ENCODE results near the gene GTF2A2. TPM values are rescaled to one million over a fixed set of nuclear protein-coding genes. Genes with fewer than 3 reads are reported as not detected.
A peak's percentile ranks its signal among the peaks of the same experiment; 100 is the strongest.

The GTF2A2 gene
- polyA plus RNA-seq, 1 experiment: 10.8 TPM

DNA sequence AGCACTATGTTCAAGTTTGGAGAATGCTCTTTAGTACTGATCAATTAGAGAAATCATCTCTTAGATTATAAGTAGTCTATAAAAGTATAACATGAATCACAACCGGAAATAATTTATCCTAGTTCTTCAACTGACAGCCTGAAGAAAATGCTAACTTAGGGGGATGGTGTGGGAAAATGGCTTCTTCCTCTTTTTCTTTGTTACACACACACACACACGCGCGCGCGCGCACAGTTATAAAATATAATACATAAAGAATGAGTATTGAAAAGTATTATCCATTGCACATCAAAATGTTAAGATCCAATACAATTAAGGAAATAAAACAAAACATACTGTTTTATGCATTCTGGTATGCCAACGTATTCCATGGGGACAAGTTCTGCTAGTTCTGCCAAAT is 11.2 kb upstream of the GTF2A2 start:
- peaks cover 8% of the 10 kb centered on the region for H3K36me3 ChIP-seq (ENCODE audit: control insufficient read depth, insufficient read depth, low read length)
- ChIA-PET CTCF (no interaction called here), POLR2A (no interaction called here)
- TF ChIP-seq, protein P1, sequence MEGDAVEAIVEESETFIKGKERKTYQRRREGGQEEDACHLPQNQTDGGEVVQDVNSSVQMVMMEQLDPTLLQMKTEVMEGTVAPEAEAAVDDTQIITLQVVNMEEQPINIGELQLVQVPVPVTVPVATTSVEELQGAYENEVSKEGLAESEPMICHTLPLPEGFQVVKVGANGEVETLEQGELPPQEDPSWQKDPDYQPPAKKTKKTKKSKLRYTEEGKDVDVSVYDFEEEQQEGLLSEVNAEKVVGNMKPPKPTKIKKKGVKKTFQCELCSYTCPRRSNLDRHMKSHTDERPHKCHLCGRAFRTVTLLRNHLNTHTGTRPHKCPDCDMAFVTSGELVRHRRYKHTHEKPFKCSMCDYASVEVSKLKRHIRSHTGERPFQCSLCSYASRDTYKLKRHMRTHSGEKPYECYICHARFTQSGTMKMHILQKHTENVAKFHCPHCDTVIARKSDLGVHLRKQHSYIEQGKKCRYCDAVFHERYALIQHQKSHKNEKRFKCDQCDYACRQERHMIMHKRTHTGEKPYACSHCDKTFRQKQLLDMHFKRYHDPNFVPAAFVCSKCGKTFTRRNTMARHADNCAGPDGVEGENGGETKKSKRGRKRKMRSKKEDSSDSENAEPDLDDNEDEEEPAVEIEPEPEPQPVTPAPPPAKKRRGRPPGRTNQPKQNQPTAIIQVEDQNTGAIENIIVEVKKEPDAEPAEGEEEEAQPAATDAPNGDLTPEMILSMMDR (IDR thresholded peaks at IDR 0.05; ENCODE audit: insufficient read depth, low read depth, low read length): no peak
- no peak for DNase-seq (ENCODE audit: low read depth)
- no peaks in the 10 kb centered on the region for H3K27me3 ChIP-seq (ENCODE audit: control insufficient read depth, insufficient read depth, low read length)
- no peak overlapping the region for H3K4me3 ChIP-seq (ENCODE audit: low read depth, low read length)

DNA sequence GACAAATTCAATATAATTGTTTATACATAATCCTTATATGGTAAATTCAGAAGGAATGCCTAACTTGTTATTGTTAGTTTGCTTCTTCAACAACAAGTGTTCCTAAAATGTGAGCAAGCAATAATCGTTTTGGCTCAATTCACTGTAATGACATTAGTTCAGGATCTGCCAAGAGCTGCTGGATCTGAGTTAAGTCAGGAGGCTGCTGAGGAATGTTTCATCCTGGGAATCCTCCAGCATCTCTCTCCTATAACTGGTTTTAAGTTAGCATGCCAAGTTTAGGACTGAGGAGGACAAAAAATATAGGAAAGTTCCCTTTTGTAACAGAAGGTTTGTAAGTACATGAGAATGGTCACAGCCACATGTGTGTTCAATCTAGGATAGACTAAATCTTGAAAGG is 4.9 kb upstream of the GTF2A2 start:
- Histone ChIP-seq H3K36me3 (ENCODE audit: control insufficient read depth, insufficient read depth, low read length) (peaks cover 4% of the 10 kb centered on the region; the same call in 1 of the 2 replicates), H3K27me3 (ENCODE audit: control insufficient read depth, insufficient read depth, low read length) (no peaks in the 10 kb centered on the region), H3K4me3 (ENCODE audit: low read depth, low read length) (no peak overlapping the region)
- POLR2A ChIA-PET: no interaction called here
- DNase-seq (ENCODE audit: low read depth): no peak
- TF ChIP-seq, protein P1 (IDR thresholded peaks at IDR 0.05; ENCODE audit: insufficient read depth, low read depth, low read length): no peak
- CTCF ChIA-PET: no interaction called here

DNA sequence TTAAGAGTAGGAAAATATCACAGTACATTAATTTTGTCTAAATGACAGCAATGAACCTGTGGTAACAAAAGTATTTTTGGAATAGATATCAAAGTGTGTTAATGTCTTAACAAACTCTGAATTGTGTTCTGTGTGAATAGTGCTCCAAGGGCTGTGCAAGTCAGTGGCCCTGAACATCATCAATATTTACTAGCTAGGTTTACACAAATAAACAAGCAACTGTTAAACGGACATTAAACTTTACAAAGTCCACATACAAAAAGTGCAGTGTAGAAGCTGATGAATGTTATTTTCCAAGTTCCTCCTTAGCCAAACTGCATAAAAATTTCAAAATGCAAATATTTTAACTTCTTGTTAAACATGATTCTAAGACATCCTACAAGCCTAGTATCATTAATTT is 2.1 kb upstream of the GTF2A2 start:
- Histone ChIP-seq H3K4me3 (ENCODE audit: low read depth, low read length) (no peak overlapping the region), H3K36me3 (ENCODE audit: control insufficient read depth, insufficient read depth, low read length) (peaks cover 3% of the 10 kb centered on the region; the same call in 1 of the 2 replicates), H3K27me3 (ENCODE audit: control insufficient read depth, insufficient read depth, low read length) (no peaks in the 10 kb centered on the region)
- TF ChIP-seq, protein P1 (IDR thresholded peaks at IDR 0.05; ENCODE audit: insufficient read depth, low read depth, low read length): no peak
- ChIA-PET POLR2A (no interaction called here), CTCF (interaction anchor here (1.0 kb wide), 1 partner anchor 8 kb away, joined by 3 read pairs; no protein-coding TSS in a partner anchor)
- DNase-seq (ENCODE audit: low read depth): no peak

DNA sequence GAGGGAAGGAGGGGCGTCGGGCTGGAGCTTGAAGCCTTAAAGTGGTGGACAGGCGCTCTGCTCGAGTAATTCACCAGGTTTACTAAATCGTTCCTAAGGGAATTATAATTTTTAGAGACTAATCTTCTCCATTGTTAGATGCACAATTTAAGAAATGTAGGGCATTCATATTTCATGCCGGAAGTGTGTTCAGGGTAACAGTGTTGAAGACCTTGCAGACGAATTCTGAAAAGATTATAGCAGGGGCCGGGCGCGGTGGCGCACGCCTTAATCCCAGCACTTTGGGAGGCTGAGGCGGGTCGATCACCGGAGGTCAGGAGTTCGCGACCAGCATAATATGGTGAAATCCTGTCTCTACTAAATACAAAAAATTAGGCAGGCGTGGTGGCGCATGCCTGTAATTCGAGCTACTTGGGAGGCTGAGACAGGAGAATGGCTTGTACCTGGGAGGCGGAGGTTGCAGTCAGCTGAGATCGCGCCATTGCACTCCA is 365 bp upstream of the GTF2A2 start:
- POLR2A ChIA-PET: interaction anchor here (0.5 to 1.0 kb wide), 4 partner anchors 10 to 1229 kb away, joined by 3 to 4 read pairs (median 3); no protein-coding TSS in a partner anchor
- H3K27me3 ChIP-seq (ENCODE audit: control insufficient read depth, insufficient read depth, low read length): no peaks in the 10 kb centered on the region
- CTCF ChIA-PET: interaction anchor here (0.6 to 2.1 kb wide), 2 partner anchors 125 to 741 kb away, joined by 3 to 7 read pairs; no protein-coding TSS in a partner anchor
- peak overlapping the region; percentile 92 for H3K4me3 ChIP-seq (ENCODE audit: low read depth, low read length)
- TF ChIP-seq, protein P1 (IDR thresholded peaks at IDR 0.05; ENCODE audit: insufficient read depth, low read depth, low read length): no peak
- no peak for DNase-seq (ENCODE audit: low read depth)
- peaks cover 3% of the 10 kb centered on the region; the same call in 1 of the 2 replicates for H3K36me3 ChIP-seq (ENCODE audit: control insufficient read depth, insufficient read depth, low read length)

DNA sequence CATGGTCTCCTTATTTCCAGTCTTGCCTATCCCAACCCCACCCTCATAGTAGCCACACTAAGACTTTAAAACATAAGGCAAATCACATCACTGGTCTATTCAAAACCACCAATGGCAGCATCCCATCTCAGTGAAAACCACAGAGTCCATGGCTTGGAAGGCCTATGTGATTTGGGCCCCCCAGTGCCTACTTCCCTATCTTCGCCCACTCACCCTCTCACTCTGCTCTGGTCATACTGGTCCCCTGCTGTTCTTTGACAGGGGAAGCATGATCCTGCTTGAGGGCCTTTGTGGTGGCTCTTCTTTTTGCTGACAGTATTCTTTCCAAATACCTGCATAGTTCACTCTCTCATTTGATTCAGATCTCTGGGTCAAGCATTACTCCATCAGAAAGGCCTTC is 3.3 kb downstream of the GTF2A2 start:
- ChIA-PET CTCF (interaction anchor here (1.0 to 2.5 kb wide), 4 partner anchors 11 to 121 kb away, joined by 3 to 9 read pairs (median 4); no protein-coding TSS in a partner anchor), POLR2A (no interaction called here)
- Histone ChIP-seq H3K27me3 (ENCODE audit: control insufficient read depth, insufficient read depth, low read length) (no peaks in the 10 kb centered on the region), H3K36me3 (ENCODE audit: control insufficient read depth, insufficient read depth, low read length) (no peaks in the 10 kb centered on the region), H3K4me3 (ENCODE audit: low read depth, low read length) (no peak overlapping the region)
- TF ChIP-seq, protein P1 (IDR thresholded peaks at IDR 0.05; ENCODE audit: insufficient read depth, low read depth, low read length): no peak
- no peak for DNase-seq (ENCODE audit: low read depth)

All from BJ (cell line).